CD4-positive, alpha-beta memory T cell (primary cell): ENCODE data around the gene CCDC110. TPM values are rescaled to one million over a fixed set of nuclear protein-coding genes. Genes with fewer than 3 reads are reported as not detected.

ENCODE experiments used
- CTCF ChIA-PET: fragments of 350-600 bp; sonication (Branson Sonifier 250); formaldehyde crosslinking; loops from one replicate; lab custom pipeline; 2021; ENCODE audit warnings: inconsistent platforms; ENCODE audit not compliant: partially characterized antibody; lab: Charles Lee
- POLR2A ChIA-PET: fragments of 350-600 bp; sonication (Branson Sonifier 250); formaldehyde crosslinking; loops from one replicate; lab custom pipeline; 2021; ENCODE audit not compliant: partially characterized antibody; lab: Charles Lee
- DNase-seq, 5 donors: peaks; one replicate each; pipeline versions ENCODE4 v3.0.0 to v3.0.0-alpha.2; 2020 to 2022; ENCODE audit warnings: mixed read lengths in 1 of 5
- H3K27ac ChIP-seq: one replicate; pipeline ENCODE4 v1.7.0; 2013; ENCODE audit warnings: low read depth, low read length
- H3K27me3 ChIP-seq: 2 replicates; pipeline ENCODE4 v1.7.0; 2013; ENCODE audit warnings: mild to moderate bottlenecking, low read length, moderate library complexity; ENCODE audit not compliant: insufficient read depth
- H3K36me3 ChIP-seq: 2 replicates; pipeline ENCODE4 v1.7.0; 2013; ENCODE audit warnings: mild to moderate bottlenecking, low read length, moderate library complexity; ENCODE audit not compliant: insufficient read depth
- H3K4me1 ChIP-seq: 2 replicates; pipeline ENCODE4 v1.7.0; 2013; ENCODE audit warnings: mild to moderate bottlenecking, low read length, moderate library complexity; ENCODE audit not compliant: insufficient read depth
- H3K4me3 ChIP-seq, 2 donors: one replicate each; pipeline ENCODE4 v1.7.0; 2013; ENCODE audit warnings: low read length in 2 of 2, mild to moderate bottlenecking in 1 of 2
- H3K9me3 ChIP-seq, 2 donors: one replicate each; pipeline ENCODE4 v1.7.0; 2013; ENCODE audit warnings: low read length in 2 of 2, control low read depth in 1 of 2; ENCODE audit not compliant: control insufficient read depth in 1 of 2
- H3K27ac Mint-ChIP-seq, 7 donors: one replicate each; pipeline ENCODE4 v1.8.0; 2020 to 2021; ENCODE audit warnings: mixed read lengths in 7 of 7, mild to moderate bottlenecking in 6 of 7, inconsistent platforms in 3 of 7, moderate library complexity in 3 of 7
- H3K27me3 Mint-ChIP-seq, 2 donors: one replicate each; pipeline ENCODE4 v1.8.0; 2020 to 2021; ENCODE audit warnings: mixed read lengths in 2 of 2
- H3K36me3 Mint-ChIP-seq, 2 donors: one replicate each; pipeline ENCODE4 v1.8.0; 2020 to 2021; ENCODE audit warnings: mixed read lengths in 2 of 2, inconsistent platforms in 1 of 2, mild to moderate bottlenecking in 1 of 2
- H3K4me1 Mint-ChIP-seq, 4 donors: one replicate each; pipeline ENCODE4 v1.8.0; 2020 to 2021; ENCODE audit warnings: mixed read lengths in 4 of 4, mild to moderate bottlenecking in 1 of 4
- H3K4me3 Mint-ChIP-seq, 8 donors: one replicate each; pipeline ENCODE4 v1.8.0; 2020 to 2021; ENCODE audit warnings: mixed read lengths in 8 of 8, mild to moderate bottlenecking in 7 of 8, moderate library complexity in 6 of 8, inconsistent platforms in 3 of 8
- H3K9me3 Mint-ChIP-seq, 8 donors: one replicate each; pipeline ENCODE4 v1.8.0; 2020 to 2021; ENCODE audit warnings: mixed read lengths in 8 of 8, mild to moderate bottlenecking in 5 of 8, inconsistent platforms in 3 of 8, moderate library complexity in 1 of 8
- intact Hi-C: fragments of 100-400 bp; cut with micrococcal nuclease; formaldehyde crosslinking; loops from one replicate; pipeline ENCODE4 v1.15.1; 2023
- polyA plus RNA-seq, 2 donors: library from polyadenylated mRNA; unstranded; fragments of 300-500 nt; fragmentation: Illumina TruSeq; gene quantifications; one replicate each; pipeline ENCODE4 v1.2.3, GENCODE V29; 2021
- total RNA-seq, 2 experiments: library from RNA; stranded (reverse); gene quantifications; one replicate each; pipeline ENCODE4 v1.2.3, GENCODE V29; 2021

The CCDC110 gene
- total and polyA plus RNA-seq, 4 experiments from 2014 or later = 0.19 to 0.90 (median 0.24) TPM; not detected in 1

DNA sequence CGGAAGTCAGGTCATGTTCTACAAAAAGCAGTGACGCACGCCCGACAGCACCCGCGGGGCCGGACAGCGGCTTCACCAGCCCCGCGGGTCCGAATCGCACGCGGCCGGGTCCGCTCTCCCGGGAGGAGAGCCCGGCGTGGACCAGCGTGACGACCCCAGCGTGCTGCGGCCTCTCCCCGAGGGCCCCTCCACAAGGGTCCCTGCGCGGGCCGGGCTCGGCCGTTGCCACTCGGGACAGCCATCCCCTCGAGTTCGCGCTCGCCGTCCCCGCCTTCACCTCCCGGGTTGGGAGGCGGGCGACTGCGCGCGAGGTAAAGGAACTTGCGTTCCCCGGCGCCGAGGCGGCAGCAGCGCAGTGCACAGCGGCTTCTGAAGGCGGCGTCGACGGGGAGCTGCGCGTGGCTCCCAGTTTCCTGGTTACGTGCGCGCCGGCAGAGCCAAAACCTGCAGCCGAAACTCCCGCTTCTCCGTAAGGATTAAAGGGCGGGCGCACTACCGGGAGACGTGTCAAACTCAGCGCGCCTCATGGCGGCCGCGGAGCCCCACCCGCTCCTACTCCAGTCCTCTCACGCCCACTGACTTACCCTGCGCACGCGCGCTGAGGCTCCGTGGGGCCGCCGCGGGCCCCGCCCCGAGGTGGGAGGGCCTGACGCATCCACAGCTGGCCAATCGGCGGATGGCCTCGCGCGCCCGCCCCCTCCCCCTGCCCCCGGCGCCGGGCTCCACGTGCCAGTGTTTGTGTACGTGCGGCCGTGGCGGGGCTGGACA lies 75.4 kb downstream of the CCDC110 start:
- Mint-ChIP-seq H3K9me3 (no peaks in the 10 kb centered on the region), H3K27me3 (no peaks in the 10 kb centered on the region), H3K4me3 (peak overlapping the region; percentile 88 to 99 (median 95)), H3K27ac (peak overlapping the region; percentile 92 to 100 (median 99)), H3K4me1 (peaks cover 11 to 24% (median 18%) of the 10 kb centered on the region in 4 donors), H3K36me3 (peaks cover 5 to 21% of the 10 kb centered on the region in 2 donors)
- Histone ChIP-seq H3K4me1 (peaks cover 18% of the 10 kb centered on the region), H3K27ac (peak overlapping the region; percentile 99), H3K4me3 (peak overlapping the region; percentile 91 to 99), H3K9me3 (no peaks in the 10 kb centered on the region), H3K36me3 (no peaks in the 10 kb centered on the region), H3K27me3 (no peaks in the 10 kb centered on the region)
- intact Hi-C loops = loop anchor here (1.0 to 10.0 kb wide), 9 partner anchors 29 to 1739 kb away; partner anchors contain the start of genes ACSL1, CCDC110, CENPU and CYP4V2
- peak; percentile 95 to 98 (median 97) for DNase-seq
- ChIA-PET POLR2A (interaction anchor here (0.7 to 5.9 kb wide), 28 partner anchors 9 to 1953 kb away, joined by 3 to 94 read pairs (median 4); partner anchors contain the start of genes CASP3, CCDC110, CENPU and CFAP97), CTCF (interaction anchor here (1.1 to 1.9 kb wide), 3 partner anchors 9 to 53 kb away, joined by 3 to 10 read pairs (median 4); partner anchors contain the start of gene UFSP2)

DNA sequence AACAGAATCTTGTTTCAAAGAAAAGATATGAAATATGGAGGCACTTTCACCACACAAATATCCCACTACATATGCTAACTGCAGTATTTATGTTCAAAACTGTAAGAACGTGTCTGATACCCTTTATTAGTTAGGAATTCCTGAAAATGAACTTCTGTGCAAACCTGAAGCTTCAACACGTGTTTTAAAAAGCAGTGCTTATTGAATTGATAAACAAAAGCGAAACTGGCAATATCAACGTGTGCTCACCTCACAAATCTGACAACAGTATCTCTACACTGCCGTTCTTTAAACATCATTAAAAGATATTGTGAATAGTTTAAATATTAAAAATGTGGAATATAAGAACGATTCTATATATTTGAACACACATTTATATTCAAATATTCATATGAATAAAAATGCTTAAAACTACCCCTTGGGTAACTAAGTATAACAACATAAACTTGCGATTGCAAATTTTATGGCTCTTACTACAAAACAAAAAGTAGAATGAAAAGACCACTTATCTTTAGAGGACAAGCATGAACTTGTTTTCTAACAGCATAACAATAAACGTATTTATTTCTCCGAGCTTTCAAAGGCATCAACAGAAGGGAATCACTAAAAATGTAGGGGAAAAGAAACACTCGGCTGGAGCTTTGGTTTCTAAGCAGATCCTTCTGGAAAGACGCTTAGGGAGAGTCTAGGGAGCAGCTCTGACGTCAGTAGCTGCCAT lies 76.1 kb downstream of the CCDC110 start, which contains the start of gene LRP2BP:
TSS of gene LRP2BP (minus strand) at position 687 of the 718 bp plus-strand sequence. CDS start 17,738 bp downstream, outside the sequence.
- Mint-ChIP-seq H3K36me3 (peaks cover 5 to 17% of the 10 kb centered on the region in 2 donors), H3K4me3 (peak within 1 kb of the TSS; percentile 88 to 99 (median 95)), H3K4me1 (peaks cover 10 to 24% (median 18%) of the 10 kb centered on the region in 4 donors), H3K27me3 (no peaks in the 10 kb centered on the region), H3K27ac (peak within 1 kb of the TSS; percentile 92 to 100 (median 99)), H3K9me3 (no peaks in the 10 kb centered on the region)
- Histone ChIP-seq H3K27ac (peak within 1 kb of the TSS; percentile 99), H3K36me3 (no peaks in the 10 kb centered on the region), H3K27me3 (no peaks in the 10 kb centered on the region), H3K4me3 (peak within 1 kb of the TSS; percentile 91 to 99), H3K9me3 (no peaks in the 10 kb centered on the region), H3K4me1 (peaks cover 18% of the 10 kb centered on the region)
- intact Hi-C loops = loop anchor here (5.0 to 10.0 kb wide), 6 partner anchors 253 to 1738 kb away; partner anchors contain the start of genes ACSL1, CENPU, CYP4V2 and RWDD4
- POLR2A ChIA-PET = interaction anchor here (0.6 to 5.9 kb wide), 20 partner anchors 9 to 1952 kb away, joined by 3 to 94 read pairs (median 5); partner anchors contain the start of genes CCDC110, CENPU, CFAP97 and SLC25A4
- DNase-seq = peak in 4 of 5 donors; percentile 29 to 46 (median 38)
- CTCF ChIA-PET = interaction anchor here (1.1 to 1.9 kb wide), 4 partner anchors 10 to 53 kb away, joined by 3 to 10 read pairs (median 4); partner anchors contain the start of gene UFSP2

Other genes starting within 250 kb of the CCDC110 start
- 1 to 10 TPM; 1.9 TPM for gene LRP2BP, start 75.8 kb downstream of the CCDC110 start, total RNA-seq
- under 1 TPM in 1 of 2 donors, not detected in 1; 0.20 TPM for gene LRP2BP, start 75.8 kb downstream of the CCDC110 start, polyA plus RNA-seq
- gene ANKRD37, start 74.9 kb downstream of the CCDC110 start, total RNA-seq = 1 to 10 TPM; 5.9 to 6.6 TPM
- gene ANKRD37, start 74.9 kb downstream of the CCDC110 start, polyA plus RNA-seq = 10 to 100 TPM in 1 of 2 donors, 1 to 10 TPM in 1; 9.5 to 10.2 TPM
- gene UFSP2, start 45.8 kb downstream of the CCDC110 start, total RNA-seq = 10 to 100 TPM; 30.1 to 30.3 TPM
- gene UFSP2, start 45.8 kb downstream of the CCDC110 start, polyA plus RNA-seq = 10 to 100 TPM; 43.8 to 53.8 TPM
- gene PDLIM3, start 63.8 kb upstream of the CCDC110 start, total RNA-seq = not detected
- gene PDLIM3, start 63.8 kb upstream of the CCDC110 start, polyA plus RNA-seq = not detected